Medulla oblongata (tissue), 1 donor: Measurements from ENCODE around the gene LRP11.
"Not testable (repeated sequence)": the region's sequence is repeated elsewhere in the genome, so short reads cannot be mapped to it uniquely, and the experiment has no call there.

Source experiments
- DNase-seq: peaks from one replicate; pipeline ENCODE4 v3.0.0-alpha.2; 2015; ENCODE audit errors: extremely low spot score

LRP11 gene

GRCh38 chr6:149869275-149869892 is 5.2 kb upstream of the LRP11 start:
- DNase-seq = no peak

- DNase-seq = no peak
Observed at GRCh38 chr6:149867876-149868640, 3.9 kb upstream of the LRP11 start.

- DNase-seq = peak; percentile 89
Observed at GRCh38 chr6:149864578-149865535, 698 bp upstream of the LRP11 start.

- DNase-seq = peak; percentile 80
Observed at GRCh38 chr6:149862922-149863697, 1.0 kb downstream of the LRP11 start.

GRCh38 chr6:149862424-149862738 is 1.8 kb downstream of the LRP11 start:
- DNase-seq = not testable (repeated sequence)

GRCh38 chr6:149861603-149862423 is 2.3 kb downstream of the LRP11 start:
- DNase-seq = no peak

GRCh38 chr6:149860834-149861602 is 3.1 kb downstream of the LRP11 start:
- no peak for DNase-seq

- no peak for DNase-seq
Observed at GRCh38 chr6:149860513-149860833, 3.7 kb downstream of the LRP11 start.

- DNase-seq = no peak
Observed at GRCh38 chr6:149859938-149860337, 4.2 kb downstream of the LRP11 start.

- no peak for DNase-seq
Observed at GRCh38 chr6:149859368-149859767, 4.8 kb downstream of the LRP11 start.

- no peak for DNase-seq
Observed at GRCh38 chr6:149857541-149857940, 6.6 kb downstream of the LRP11 start.

- DNase-seq = no peak
Observed at GRCh38 chr6:149856256-149856994, 7.7 kb downstream of the LRP11 start.

- no peak for DNase-seq
Observed at GRCh38 chr6:149855741-149856140, 8.4 kb downstream of the LRP11 start.

GRCh38 chr6:149855040-149855654 is 9.0 kb downstream of the LRP11 start:
- no peak for DNase-seq

GRCh38 chr6:149854532-149854931 is 9.6 kb downstream of the LRP11 start:
- DNase-seq = no peak

GRCh38 chr6:149854017-149854416 is 10.1 kb downstream of the LRP11 start:
- not testable (repeated sequence) for DNase-seq

- DNase-seq = no peak
Observed at GRCh38 chr6:149852881-149853280, 11.3 kb downstream of the LRP11 start.

- no peak for DNase-seq
Observed at GRCh38 chr6:149852180-149852579, 12.0 kb downstream of the LRP11 start.
